ENCODE results near the gene PAPLN. TPM values are rescaled to one million over a fixed set of nuclear protein-coding genes. Genes with fewer than 3 reads are reported as not detected.

PAPLN gene
- total and polyA plus RNA-seq, 2 experiments from 2014 or later, result 7.6 to 13.4 TPM

DNA sequence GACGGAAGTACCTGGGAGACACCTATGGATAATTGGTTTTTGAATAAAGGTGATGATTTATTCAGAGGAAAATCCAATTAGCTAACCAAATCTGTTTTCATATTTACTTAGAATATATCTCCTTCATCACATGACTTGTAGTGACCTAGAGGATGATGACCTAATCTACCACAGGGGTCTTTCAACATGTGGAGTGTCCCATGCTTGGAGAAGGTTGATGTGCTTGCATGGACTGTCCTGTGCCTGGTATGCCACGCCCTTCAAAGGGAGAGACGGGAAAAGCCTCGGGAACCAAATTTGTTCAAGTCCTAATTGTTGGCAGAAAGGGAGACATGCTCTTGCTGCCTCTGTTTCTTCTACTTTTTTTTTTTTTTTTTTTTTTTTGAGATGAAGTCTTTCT is 11.8 kb upstream of the PAPLN start:
- no peaks in the 10 kb centered on the region for H4K20me1 ChIP-seq (ENCODE audit: insufficient read depth, poor library complexity, severe bottlenecking)
- no peak for DNase-seq (ENCODE audit: low spot score)
- TF ChIP-seq EZH2phosphoT487 (IDR thresholded peaks at IDR 0.05; ENCODE audit: low read depth, severe bottlenecking, unreplicated experiment) (no peak), EZH2 (IDR thresholded peaks at IDR 0.05; ENCODE audit: borderline replicate concordance) (no peak), CTCF (IDR thresholded peaks at IDR 0.05; ENCODE audit: poor library complexity) (no peak)
- H3K4me1 ChIP-seq (ENCODE audit: insufficient read depth), result peaks cover 20% of the 10 kb centered on the region
- 96% methylated on average over 4 of the region's 4 CpGs for WGBS (ENCODE audit: low lambda C conversion rate, missing lambda C conversion rate)
- no peak overlapping the region for H2AFZ ChIP-seq
- no peak overlapping the region for H3K27ac ChIP-seq
- H3K4me3 ChIP-seq, result no peak overlapping the region
- no peaks in the 10 kb centered on the region for H3K9me3 ChIP-seq (ENCODE audit: low read depth)
- no peaks in the 10 kb centered on the region for H3K9me2 ChIP-seq (replicated peaks; ENCODE audit: insufficient read depth)
- H3K79me2 ChIP-seq, result no peaks in the 10 kb centered on the region
- no peak overlapping the region for H3K4me2 ChIP-seq
- no peaks in the 10 kb centered on the region for H3K27me3 ChIP-seq
- no peaks in the 10 kb centered on the region for H3K36me3 ChIP-seq (replicated peaks; ENCODE audit: insufficient read depth, low read depth)

GRCh38 chr14:73227812-73228781 is 9.2 kb upstream of the PAPLN start:
- H2AFZ ChIP-seq, result no peak overlapping the region
- H3K4me3 ChIP-seq, result no peak overlapping the region
- 46% methylated on average over 25 of the region's 25 CpGs for WGBS (ENCODE audit: low lambda C conversion rate, missing lambda C conversion rate)

GRCh38 chr14:73230051-73230450 is 7.3 kb upstream of the PAPLN start:
- Histone ChIP-seq H3K4me1 (ENCODE audit: insufficient read depth) (peaks cover 33% of the 10 kb centered on the region), H3K36me3 (replicated peaks; ENCODE audit: insufficient read depth, low read depth) (no peaks in the 10 kb centered on the region), H3K27ac (no peak overlapping the region), H3K9me3 (ENCODE audit: low read depth) (no peaks in the 10 kb centered on the region), H3K9me2 (replicated peaks; ENCODE audit: insufficient read depth) (no peaks in the 10 kb centered on the region), H3K4me2 (no peak overlapping the region), H4K20me1 (ENCODE audit: insufficient read depth, poor library complexity, severe bottlenecking) (no peaks in the 10 kb centered on the region), H2AFZ (no peak overlapping the region), H3K4me3 (no peak overlapping the region), H3K79me2 (no peaks in the 10 kb centered on the region), H3K27me3 (peaks cover 5% of the 10 kb centered on the region)
- no peak for TF ChIP-seq EZH2phosphoT487 (IDR thresholded peaks at IDR 0.05; ENCODE audit: low read depth, severe bottlenecking, unreplicated experiment)
- no peak for TF ChIP-seq EZH2 (IDR thresholded peaks at IDR 0.05; ENCODE audit: borderline replicate concordance)
- no peak for TF ChIP-seq CTCF (IDR thresholded peaks at IDR 0.05; ENCODE audit: poor library complexity)
- WGBS (ENCODE audit: low lambda C conversion rate, missing lambda C conversion rate), result 94% methylated on average over 6 of the region's 6 CpGs
- DNase-seq (ENCODE audit: low spot score), result no peak

More at GRCh38 chr14:73227812-73228781, 9.2 kb upstream of the PAPLN start:
- TF ChIP-seq EZH2phosphoT487 (IDR thresholded peaks at IDR 0.05; ENCODE audit: low read depth, severe bottlenecking, unreplicated experiment), result no peak
- no peaks in the 10 kb centered on the region for H3K9me2 ChIP-seq (replicated peaks; ENCODE audit: insufficient read depth)
- H3K4me1 ChIP-seq (ENCODE audit: insufficient read depth), result peaks cover 22% of the 10 kb centered on the region
- peak overlapping the region; percentile 63 for H3K27ac ChIP-seq
- no peaks in the 10 kb centered on the region for H3K36me3 ChIP-seq (replicated peaks; ENCODE audit: insufficient read depth, low read depth)
- H4K20me1 ChIP-seq (ENCODE audit: insufficient read depth, poor library complexity, severe bottlenecking), result no peaks in the 10 kb centered on the region
- H3K4me2 ChIP-seq, result peak overlapping the region; percentile 41
- H3K27me3 ChIP-seq, result no peaks in the 10 kb centered on the region
- no peaks in the 10 kb centered on the region for H3K9me3 ChIP-seq (ENCODE audit: low read depth)
- no peaks in the 10 kb centered on the region for H3K79me2 ChIP-seq
- DNase-seq (ENCODE audit: low spot score), result peak; percentile 74

Data from hepatocyte (in vitro differentiated cells).